GM12875 (cell line): ENCODE results near the gene THSD7A.

Experiments
- H3K4me3 ChIP-seq: one replicate; pipeline ENCODE4 v1.5.1; 2011; ENCODE audit warnings: low read depth, low read length, control low read depth
- CTCF ChIP-seq: IDR thresholded peaks from 2 replicates; pipeline ENCODE4 v1.5.1; 2011; ENCODE audit warnings: low read depth, mild to moderate bottlenecking, control low read depth, inconsistent platforms, low read length, moderate library complexity, borderline replicate concordance; ENCODE audit not compliant: insufficient read depth

THSD7A gene

GRCh38 chr7:11811709-11812108, 20.3 kb downstream of the THSD7A start:
- H3K4me3 ChIP-seq: no peak overlapping the region
- no peak for TF ChIP-seq CTCF

DNA sequence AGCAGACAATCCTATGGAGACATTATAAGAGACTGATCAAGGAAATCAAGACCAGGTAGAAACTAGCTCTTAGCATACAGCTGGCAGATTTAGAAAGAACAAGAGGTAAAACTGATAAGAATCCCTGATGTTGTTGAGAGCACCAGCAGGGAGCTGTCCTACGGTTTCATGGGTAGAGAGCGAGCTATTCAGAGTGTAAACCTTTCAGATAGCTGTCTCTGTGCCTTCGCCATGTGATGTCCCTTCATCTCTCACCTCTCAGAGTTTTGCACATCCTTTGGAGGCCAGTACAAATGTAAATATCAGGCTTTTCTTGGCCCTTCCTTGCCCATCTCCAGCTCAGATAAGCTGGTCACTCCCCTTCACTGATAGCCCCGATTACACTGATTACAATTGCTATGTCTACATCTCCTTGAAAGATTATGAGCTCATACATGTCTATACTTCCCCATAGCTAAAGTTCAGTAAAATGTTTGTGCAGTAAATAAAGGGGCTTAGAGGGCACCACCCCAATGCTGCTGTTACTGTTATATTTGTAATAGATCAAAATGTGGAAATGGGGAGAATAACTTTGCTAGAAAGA, 21.9 kb downstream of the THSD7A start:
- no peak overlapping the region for H3K4me3 ChIP-seq
- no peak for TF ChIP-seq CTCF

- no peak for TF ChIP-seq CTCF
- H3K4me3 ChIP-seq: no peak overlapping the region
Observed at GRCh38 chr7:11807000-11807399, 25.0 kb downstream of the THSD7A start.

DNA sequence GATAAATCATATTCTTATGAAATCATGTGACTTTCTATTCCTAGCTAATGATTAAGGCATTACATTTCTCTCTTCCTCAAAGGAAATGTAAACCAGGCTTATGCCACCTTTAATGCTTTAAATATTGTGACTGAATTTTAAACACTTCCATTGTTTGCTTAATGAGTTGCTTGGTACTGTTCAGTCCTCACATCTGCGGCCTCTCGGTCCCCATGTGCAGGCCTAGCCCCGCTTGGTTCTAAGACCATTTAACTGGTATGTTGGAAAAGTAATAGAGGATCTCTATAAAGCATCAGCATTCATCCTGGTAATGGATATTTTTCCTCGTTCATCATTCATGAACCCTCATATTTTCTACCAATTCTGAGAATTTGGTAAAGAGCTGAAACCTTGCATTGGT, 27.4 kb downstream of the THSD7A start:
- TF ChIP-seq CTCF: no peak
- H3K4me3 ChIP-seq: no peak overlapping the region

DNA sequence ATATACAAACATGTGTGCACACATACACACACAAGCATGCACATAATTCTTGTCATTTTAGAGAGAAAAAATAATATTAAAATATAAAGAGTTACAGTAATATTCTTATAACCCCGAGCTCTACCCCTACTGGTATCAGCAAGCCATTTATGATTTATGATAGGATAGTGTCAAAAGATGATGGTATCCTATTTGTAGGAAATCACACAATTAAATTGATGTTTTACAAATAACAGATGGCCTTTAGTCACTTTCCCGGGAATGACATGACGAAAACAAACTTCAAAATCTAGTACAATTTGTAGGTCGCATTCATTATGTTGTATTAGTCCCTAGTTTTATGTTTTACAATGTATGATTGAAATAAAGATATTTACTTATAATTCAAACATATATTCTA, 36.8 kb downstream of the THSD7A start:
- TF ChIP-seq CTCF: no peak

DNA sequence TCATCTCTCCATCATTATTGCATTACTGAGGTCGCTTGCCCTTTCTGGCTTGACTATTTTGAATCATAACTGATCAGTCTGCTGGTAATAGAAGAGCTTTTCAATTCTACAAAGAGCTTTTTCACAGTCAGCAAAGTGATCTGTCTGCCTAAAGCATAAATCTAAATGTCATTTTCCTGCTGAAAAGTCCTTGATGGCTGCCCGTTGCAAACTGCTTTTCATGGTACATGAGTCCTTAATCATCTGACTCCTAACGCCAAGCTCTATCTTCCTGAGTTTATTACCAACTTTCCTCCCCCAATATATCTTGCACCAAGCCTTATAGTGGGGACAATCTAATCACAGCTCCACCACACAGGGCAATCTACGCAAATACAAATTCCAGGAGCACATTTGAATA, 39.8 kb downstream of the THSD7A start:
- no peak for TF ChIP-seq CTCF

More for the DNA sequence above, 36.8 kb downstream of the THSD7A start:
- H3K4me3 ChIP-seq: no peak overlapping the region

GRCh38 chr7:11788568-11788967, 43.4 kb downstream of the THSD7A start:
- TF ChIP-seq CTCF: no peak
- H3K4me3 ChIP-seq: no peak overlapping the region

More for the DNA sequence above, 39.8 kb downstream of the THSD7A start:
- H3K4me3 ChIP-seq: no peak overlapping the region
